OCI-LY1 (cell line): ENCODE results near the gene RNGTT.

ENCODE experiments used
- CTCF ChIP-seq: fragments of 200-600 bp; sonication (generic), shearing (Covaris generic); IDR thresholded peaks from 2 replicates; pipeline ENCODE4 v1.5.1; 2017; ENCODE audit warnings: mild to moderate bottlenecking, antibody characterized with exemption, low read length, moderate library complexity, mixed read lengths
- EZH2 ChIP-seq: fragments of 200-600 bp; sonication (generic), shearing (Covaris generic); IDR thresholded peaks from 2 replicates; pipeline ENCODE4 v1.8.0; 2017; ENCODE audit warnings: borderline replicate concordance, mixed run types, mild to moderate bottlenecking, antibody characterized with exemption, low read length, moderate library complexity, mixed read lengths

- TF ChIP-seq CTCF (no peak), EZH2 (no peak)
Measured at GRCh38 chr6:88749849-88750248, 213.6 kb downstream of the RNGTT start.
